NK-92 treated with Interleukin-12 subunit alpha and Interleukin-12 subunit beta, amount 100 ng/mL, for 24 hours (cell line): ENCODE data around the gene MLIP.

Experiments
- DNase-seq: peaks from one replicate; lab custom pipeline; 2025; lab: John Stamatoyannopoulos, UW

Gene MLIP

DNA sequence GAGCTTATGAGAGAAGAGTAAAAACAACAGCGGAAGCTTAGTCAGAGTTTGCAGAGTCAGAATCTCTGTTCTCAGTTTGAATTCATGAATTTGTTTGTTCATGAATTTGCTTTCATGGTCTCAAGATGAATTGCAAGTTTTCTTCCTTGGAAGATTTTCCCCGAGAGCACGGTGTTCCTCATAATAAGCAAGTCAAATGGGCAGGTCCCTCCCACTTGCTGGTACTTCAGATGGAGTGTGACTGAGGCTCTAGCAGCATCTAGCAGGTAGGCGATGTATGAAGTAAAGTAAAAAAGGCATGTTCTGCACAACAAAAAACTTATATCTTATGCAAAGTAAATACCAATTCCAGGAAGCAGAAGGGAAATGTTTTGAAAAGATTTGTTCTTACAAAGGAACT is 15.5 kb upstream of the MLIP start:
- DNase-seq: no peak

DNA sequence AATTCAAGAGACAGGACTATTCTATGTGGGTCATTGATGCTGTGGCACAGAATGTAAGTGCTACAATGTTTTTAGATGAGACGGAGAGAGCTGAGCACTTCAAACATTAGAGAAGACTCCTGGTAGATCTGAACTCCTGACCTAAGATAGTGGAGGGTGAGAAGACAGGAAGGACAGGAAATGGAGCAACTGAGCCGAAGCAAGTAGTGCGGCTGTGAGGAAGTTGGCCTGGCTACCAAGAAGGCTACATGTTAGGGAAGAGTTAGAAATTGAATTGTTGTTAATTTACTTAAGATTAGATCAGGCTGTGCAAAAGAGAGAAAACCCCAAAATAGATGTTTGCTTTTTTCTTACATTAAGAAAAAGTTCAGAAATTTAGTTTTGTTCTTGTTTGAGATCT is 14.4 kb upstream of the MLIP start:
- no peak for DNase-seq

DNA sequence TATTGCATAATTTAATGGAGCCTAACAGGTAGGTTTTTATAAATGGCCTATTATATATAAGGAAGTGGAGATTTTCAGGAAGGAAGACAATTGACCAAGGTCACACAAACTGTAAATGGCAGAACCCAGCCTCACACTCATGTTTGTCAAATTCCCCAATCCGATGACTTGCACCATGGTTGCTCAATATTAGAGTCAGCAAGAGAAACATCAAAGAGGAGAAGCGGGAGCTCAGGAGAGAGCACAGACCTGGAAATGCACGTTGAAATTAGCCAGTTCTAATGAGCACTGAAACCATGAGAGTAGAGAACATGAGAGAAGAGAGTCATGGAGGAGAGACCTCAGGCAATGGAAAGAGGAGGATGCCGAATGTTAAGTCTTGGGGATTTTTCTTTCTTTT is 13.5 kb upstream of the MLIP start:
- DNase-seq: no peak

DNA sequence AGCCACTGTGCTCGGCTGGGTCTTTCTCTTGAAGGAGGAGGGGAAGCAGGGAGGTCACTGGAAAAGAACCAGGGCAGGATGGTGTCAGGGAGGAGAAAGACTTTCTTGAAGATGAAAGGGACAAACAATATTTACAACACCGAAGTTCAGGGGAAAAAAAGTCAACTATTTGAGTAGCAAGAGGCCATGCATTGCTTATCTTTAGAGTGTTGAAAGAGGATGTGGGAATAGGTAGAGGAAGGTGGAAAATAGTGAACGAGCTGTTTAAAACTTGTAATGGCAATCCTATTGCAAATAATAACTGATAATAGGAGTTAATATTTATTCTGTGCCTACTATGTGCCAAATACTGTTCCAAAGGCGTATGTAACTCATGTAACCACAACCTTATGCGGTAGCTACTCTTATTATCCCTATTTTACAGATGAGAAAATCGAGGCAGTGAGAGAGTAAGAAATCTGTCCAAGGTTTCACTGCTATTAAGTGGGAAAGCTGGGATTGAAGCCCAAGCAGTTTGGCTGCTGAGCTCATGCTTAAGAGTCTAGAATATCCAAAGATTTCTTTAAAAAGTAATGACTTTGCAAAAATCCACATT is 12.7 kb upstream of the MLIP start:
- DNase-seq: no peak

DNA sequence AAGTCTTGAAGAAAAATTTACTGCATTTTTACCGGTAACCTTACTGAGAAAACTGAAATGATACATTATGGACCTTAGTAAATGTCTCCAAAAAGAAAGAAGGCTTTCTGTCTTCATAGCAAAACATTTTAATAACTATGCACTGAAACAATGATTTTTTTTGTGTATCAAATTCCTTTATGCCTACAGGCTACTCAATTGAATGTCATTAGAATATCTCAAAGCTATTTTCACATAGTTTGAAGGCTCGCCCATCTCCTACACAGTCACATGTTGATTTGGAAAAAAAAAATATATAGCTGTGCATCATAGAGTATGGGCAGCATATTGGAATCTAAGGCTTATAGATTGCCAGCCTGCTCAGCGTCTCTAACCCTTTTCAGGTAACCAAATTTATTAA is 12.0 kb upstream of the MLIP start:
- no peak for DNase-seq

DNA sequence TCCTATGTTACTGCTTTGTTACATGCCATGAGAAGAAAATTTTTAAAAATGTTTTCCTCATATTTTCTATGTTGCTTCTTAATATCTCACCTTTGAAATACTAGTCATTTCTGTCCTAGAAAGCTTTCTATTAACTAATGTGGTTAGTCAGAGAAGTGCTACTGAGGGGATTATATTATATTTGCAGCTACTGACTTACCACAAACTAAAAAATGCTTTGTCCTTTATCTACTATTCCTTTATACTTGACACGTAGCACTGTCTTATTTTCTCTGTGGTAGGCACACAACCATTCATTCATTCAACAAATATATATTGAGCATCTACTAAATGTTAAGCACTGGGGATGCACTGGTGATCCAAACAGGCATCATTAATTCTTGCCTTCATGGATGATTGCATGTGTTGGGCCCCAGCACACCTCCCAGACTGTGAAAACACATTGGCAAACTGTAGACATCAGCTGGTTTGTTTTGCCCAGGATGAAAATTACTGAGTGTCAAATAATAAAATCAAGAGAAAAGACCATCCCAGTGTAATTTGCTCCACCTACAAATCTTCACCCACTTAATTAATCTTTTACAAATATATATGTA is 10.7 kb upstream of the MLIP start:
- no peak for DNase-seq

DNA sequence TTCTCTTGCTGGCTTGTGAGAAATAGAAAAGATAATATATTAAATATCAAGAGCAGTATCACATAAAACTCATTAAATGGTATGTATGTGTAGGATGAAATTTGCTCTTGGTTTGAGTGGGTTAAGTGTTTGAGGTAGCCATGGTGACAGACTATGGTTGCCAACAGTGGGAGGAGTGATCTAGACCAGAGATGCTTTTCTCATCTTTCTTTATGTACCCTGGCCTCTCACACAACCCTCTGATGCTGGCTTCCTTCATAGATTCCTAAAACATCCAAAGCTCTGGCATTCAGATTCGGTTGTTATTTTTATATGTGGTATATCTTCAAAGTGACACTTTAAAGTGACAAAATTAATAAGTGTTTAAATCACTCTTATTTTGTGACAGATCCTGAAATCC is 9.0 kb upstream of the MLIP start:
- DNase-seq: no peak

DNA sequence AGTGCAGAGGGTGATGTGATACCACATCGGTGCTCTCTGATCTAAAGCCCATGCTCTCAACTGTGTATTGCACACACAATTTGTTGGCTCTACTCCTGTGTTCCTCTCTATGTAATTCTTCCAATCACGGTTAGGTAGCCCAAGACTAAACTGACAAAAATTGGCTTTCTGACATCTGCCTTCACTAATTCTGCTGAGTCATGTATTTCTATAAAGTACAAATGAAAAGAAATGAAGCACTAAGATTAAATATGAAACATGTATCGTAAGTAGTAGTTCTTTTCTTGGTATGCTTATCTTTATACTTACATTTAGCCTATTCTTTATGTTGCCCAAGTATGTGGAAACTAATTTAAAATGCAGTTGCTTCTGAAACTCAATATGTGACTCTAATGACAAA is 7.7 kb upstream of the MLIP start:
- DNase-seq: no peak

DNA sequence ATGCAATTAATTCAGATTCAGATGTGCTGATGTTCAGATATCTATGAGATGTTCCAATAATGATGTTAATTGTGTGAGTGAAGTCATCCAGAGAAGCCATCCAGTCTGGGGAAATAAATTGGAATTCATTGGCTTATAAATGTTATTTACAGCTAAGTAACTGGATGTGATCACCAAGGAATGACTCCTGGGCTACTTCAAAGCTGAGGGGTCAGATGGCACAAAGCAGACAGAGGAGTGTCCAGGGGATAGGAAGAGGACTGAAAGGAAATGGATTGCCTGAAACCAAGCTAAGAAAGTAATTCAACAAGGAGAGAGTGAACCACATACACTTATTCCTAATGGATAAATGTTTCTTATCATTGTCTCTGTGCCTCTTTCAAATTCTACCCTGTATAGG is 4.5 kb upstream of the MLIP start:
- DNase-seq: no peak

DNA sequence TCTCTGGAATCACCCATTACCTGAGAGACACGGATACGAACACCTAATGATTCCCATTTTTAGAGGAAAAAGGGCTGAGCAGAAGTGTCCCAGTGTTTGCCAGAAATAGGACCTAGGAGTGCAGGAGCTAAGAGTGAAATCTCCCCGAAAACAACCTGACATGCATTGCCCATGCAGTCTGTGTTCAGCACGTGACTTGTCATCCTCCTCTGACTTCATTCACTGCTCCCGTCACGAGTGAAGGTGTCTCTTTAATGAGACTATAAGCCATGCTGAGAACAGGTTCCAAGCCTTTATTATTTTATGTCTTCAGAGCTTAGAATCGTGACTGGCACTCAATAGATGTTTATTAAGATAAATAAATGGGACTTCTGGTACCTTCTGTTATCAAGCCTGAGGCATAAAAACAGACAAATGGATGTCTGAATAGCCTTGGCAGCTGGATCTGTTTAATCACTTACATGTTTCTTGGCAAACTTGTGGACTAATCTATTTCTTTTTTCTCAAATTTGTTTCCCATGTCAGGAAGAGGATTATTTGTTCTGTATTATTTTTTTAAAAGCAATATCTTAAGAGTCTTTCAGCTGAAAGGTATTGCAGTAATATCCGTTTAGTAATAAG is 3.7 kb upstream of the MLIP start:
- no peak for DNase-seq

DNA sequence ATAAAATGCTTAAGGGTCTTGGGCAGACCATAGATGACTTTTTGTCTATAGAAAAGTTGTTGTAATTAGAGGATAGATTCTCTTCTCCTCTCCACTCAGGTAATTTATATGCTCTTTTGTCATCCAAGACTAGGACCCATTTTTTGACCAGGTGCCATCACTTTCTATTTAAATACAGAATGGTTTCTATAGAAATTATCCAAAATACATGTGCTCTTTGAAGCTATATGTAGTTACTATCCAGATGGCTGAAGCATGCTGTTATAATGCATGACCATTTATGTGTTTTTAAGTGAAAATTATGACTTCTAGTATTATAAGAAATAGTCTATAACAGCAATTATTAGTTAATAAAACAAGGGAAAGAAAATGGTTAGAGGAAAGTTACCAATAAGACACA is 3.0 kb upstream of the MLIP start:
- DNase-seq: no peak

DNA sequence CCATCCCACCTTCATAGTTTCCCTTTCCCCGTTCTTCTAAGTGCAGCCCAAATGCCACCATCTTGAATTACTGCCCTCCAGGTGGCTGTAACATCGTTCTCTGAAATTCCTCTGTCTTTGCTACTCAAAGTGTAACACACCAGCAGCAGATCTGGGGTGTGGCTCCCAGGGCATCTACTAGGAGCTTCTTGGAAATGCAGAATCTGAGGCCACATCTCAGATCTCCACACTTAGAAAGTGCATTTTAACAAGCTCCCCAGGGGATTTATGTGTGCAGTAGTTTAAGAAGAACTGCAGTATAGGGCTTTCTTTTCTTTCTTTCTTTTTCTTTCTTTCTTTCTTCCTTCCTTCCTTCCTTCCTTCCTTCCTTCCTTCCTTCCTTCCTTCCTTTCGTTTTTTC is 1.7 kb upstream of the MLIP start:
- DNase-seq: no peak

DNA sequence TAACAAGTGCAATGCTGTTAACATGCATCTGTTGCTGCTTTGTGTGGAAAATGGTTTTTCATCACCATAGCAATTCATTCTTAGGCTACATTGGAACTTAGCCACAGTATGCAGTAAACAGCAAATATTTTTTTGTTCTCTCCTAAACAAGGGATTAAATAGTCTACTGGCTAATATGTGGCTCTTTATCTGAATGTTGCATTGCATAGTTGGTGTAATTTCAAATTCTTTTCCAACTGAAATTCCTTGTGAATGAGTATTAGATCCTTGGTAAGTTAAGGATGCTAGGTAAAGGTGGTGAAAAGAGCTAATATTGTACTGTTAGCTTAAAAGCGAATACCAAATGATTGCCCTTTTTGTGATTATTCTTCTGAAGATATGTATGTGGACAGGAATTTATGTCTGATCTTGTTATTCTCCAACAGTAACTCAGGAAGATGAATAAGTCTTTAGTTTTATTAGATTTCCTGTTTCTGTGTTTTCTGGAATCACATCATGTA is 958 bp downstream of the MLIP start:
- DNase-seq: no peak

DNA sequence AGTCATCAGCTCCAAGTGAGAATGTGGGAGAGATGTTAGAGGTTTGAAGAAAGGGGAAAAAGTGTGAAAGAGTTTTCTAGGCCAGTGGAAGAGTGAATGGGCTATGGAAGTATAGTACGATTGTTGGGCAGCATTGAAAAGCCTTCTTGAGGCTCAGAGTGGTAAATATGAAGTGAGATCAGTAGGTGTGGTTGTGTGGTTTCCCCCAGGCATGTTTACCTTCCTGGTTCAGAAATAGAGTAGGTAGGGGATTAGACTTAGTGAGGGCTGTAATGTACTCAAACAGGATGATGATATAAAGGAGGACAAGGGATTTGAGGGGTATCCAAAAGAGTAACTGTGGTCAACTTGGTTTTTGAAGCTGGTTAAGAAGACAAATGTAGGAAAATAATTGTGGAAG is 3.7 kb downstream of the MLIP start:
- no peak for DNase-seq

DNA sequence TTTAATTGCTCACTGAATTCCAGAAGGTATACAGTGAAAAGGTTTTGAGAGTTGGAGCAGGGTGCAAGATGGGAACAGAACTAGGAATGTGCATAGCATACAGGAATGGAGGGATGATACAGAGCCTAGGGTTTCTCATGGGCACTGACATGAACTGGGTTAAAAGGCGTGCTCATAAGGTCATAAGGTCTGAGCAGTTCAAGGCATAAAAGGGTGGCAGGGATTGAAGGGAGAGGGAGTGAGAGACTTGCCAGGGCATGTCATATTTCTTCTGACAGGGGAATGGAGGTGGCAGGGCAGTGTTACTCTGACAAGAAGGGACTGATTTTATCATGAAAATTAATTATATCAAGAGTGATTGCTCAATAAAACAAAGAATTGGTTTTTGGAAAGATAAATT is 4.7 kb downstream of the MLIP start:
- DNase-seq: no peak

DNA sequence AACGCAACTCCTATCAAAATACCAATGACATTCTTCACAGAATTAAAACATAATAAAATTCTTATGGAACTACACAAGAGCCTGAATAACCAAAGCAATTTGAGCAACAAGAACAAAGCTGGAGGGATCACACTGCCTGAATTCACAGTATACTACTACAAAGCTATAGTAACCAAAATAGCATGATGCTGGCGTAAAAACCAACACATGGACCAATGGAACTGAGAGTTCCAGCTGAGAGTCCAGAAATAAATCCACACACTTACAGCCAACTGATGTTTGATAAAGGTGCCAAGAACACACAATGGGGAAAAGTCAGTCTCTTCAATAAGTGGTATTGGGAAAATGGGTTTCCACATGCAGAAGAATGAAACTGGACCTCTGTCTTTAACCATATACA is 6.9 kb downstream of the MLIP start:
- DNase-seq: no peak

DNA sequence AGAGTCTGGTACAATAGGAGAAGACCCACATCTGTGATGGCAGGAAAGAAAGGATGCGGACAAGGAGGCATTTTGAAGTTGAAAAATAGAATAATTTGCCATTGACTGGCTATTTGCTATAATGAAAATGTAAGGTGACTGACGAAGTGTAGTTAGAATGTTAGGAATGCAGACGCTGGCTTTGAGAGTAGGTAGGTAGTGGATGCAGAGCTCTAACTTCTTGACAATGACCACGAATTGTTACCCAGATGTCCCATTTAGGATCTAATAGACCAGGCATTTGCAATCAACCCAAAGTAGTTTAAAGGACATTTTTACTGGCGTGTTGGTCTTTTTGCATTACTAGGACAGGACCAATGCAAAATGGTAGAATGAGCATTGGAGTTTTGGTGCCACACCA is 14.2 kb downstream of the MLIP start:
- DNase-seq: no peak

DNA sequence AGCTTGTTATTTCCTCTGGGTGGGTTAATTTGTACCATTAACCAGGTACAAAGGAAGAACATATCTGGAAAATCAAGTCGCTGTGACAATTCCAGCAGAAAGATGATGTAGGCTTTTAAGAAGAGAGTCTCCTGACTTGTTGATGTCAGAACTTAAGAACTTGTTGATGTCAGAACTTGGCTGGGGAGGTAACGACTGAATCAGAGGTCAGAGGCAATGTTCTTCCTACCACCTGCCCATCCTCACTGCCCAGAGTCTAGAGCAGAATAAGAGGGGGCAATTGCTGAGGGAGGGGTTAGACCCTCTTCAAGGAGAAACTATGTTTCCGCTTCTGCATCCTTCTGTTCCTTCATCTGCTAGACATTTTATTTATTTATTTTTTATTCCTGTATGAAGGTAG is 18.9 kb downstream of the MLIP start:
- no peak for DNase-seq

DNA sequence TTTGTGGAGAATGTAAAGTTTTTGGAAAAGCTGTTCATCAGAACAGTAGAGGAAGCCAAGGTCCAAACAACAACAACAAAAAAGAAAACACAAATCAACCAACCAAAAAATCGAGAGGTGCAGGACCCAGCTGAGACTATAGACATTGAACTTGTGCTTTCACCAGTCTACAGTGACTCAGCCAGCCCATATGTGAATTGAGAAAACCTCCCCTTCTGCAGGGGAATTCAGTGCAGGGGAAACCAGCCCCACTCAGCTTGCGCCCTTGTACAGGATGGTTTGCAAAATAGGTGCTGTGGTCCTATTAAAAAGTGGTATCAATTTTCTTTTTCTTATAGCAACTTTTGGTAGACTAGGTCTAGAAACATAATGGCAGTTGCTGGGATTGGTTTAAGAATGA is 21.3 kb downstream of the MLIP start:
- no peak for DNase-seq

DNA sequence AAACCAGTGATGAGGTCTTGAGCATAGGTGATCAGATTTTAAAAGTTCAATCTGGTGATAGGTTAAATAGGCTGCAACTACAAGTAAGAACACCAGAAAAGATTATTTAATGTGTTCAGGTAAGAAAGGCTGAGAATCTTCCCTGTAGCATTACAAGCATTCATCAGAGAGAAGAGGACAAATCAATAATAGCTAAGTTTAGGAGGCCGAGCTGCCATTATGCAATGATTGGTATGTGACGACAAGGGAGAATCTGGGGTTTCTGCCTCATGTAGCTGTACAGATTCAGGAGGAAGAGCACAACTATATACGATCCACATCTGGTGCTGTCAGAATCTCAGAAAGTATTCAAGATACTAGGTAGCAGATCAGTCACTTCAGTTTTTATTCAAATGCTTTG is 21.9 kb downstream of the MLIP start:
- no peak for DNase-seq

DNA sequence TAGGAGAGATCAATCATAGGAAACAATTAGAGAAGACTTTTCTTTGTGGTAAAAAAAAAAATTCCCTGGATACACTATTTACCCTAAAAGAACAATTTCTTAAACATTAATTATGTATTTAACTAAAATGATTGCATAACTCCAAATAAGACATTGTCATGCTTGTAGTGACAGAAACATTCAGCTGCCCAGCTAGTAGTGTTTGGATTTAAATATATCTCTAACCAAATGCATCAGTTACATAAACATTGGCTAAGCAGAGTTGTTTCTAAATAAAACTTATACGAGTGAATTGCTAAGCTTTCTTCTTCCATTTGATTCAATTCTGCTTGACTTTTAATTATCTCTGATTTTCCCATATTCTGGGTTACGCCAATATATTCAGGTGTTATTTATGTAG is 23.7 kb downstream of the MLIP start:
- no peak for DNase-seq

DNA sequence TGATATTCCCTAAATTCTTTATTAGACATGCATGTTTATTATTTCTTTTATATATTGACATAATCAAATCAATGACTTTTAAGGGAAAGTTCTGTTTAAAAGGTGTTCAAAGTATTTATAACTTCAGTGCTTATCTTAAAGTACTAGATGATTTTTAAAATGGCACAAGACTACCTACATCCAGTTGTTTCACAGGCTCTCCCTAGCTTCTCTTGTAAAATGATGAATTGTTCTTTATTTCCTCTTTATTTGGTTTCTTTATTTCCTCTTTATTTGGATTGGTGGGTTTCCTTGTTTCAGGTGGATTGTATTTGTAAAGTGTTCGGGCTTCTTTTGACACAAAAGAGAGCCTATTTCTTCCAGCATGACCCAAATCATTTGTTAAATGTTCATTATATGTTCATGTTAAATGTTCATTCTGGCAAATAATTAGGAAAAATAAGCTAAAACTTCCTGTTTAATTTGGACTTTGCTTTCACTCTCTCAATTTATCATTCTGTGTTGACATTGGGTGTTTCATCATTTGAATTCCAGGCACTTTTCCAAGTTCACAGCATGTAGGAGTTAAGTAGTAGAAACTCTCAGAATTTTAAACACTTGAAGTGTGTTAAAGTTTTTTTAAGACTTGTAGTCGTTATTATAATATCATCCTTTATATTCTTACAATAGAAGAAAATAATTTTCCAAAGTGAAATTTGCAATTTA is 24.6 kb downstream of the MLIP start:
- no peak for DNase-seq

DNA sequence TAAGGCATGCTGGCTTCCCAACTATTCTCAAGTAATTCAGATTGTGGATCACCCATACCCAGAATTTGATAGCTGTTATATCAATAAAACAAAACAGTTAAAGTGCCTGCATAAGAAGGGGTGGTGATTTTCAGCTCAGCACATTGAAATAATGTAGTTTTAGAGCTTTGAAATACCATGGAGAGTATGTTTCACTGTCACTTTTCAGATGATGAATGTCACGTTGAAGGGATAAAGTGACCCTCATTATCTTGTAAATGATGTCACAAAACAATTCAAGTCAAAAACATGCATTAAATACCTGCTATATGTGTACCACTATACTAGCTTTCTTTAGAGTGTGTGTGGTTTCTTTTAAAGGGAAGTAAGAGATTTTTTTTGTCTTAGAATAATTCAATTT is 27.6 kb downstream of the MLIP start:
- no peak for DNase-seq
